8988T (cell line): Measurements from ENCODE around the gene SEMA5B.

ENCODE experiments used
- DNase-seq: peaks from one replicate; pipeline ENCODE4 v3.0.0; 2011

The SEMA5B gene

GRCh38 chr3:123025642-123026521 lies 1.7 kb downstream of the SEMA5B start:
- DNase-seq: no peak

- no peak for DNase-seq
Measured at GRCh38 chr3:123024056-123024455, 3.5 kb downstream of the SEMA5B start.

GRCh38 chr3:123021996-123022510 lies 5.5 kb downstream of the SEMA5B start:
- no peak for DNase-seq

- DNase-seq: no peak
Measured at GRCh38 chr3:123021388-123021787, 6.2 kb downstream of the SEMA5B start.

GRCh38 chr3:123020709-123021108 lies 6.9 kb downstream of the SEMA5B start:
- no peak for DNase-seq

DNA sequence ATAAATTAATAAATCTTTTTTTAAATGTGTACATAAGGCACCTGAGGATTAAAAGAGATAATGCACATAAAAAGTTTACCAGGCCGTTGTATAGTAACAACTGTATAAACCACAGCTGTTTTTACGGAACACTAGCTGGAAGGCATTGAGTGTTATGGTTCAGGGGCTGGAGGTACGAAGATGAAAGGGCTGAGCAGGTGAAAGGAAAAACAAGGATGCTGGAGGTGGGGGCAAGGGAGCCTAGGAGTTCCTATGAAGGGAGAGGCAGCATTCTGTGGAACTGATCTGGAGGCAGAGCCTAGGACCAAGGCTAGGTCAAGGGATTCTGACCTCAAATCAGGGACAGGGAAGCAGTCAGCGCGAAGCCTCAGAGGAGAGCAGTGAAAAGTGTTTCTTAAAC lies 8.0 kb downstream of the SEMA5B start:
- no peak for DNase-seq

DNA sequence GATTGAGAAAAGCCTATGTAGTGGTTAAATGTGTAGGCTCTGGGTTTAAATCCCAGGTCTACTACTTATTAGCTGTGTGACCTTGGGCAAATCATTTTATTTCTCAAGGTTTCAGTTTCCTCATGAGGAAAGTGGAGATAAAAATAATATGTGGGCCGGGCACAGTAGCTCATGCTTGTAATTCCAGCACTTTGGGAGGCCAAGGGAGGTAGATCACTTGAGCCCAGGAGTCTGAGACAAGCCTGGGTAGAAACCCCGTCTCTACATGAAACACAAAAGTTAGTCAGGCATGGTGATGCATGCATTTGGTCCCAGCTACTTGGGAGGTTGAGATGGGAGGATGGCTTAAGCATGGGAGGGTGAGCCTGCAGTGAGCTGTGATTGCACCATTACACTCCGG lies 8.4 kb downstream of the SEMA5B start:
- no peak for DNase-seq

DNA sequence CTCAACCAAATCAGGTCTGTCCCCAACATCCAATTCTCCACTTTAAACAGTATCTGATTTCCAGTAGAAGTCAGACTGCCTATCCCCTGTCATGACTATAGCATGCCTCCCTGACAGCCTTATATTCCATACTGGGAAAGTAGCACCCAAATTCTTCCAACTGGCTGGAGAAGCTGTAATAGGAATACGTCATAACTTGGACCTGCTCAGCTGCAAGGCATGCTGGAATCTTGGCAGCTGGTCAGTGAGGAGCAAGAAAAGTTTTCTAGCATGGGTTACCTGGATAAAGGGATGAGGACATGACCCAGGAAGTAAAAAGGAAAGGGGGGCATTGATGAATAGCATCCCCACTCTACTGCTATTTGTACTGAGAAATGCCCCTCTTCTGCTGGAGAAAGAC lies 8.9 kb downstream of the SEMA5B start:
- DNase-seq: no peak

GRCh38 chr3:123015596-123015995 lies 12.0 kb downstream of the SEMA5B start:
- DNase-seq: no peak

DNA sequence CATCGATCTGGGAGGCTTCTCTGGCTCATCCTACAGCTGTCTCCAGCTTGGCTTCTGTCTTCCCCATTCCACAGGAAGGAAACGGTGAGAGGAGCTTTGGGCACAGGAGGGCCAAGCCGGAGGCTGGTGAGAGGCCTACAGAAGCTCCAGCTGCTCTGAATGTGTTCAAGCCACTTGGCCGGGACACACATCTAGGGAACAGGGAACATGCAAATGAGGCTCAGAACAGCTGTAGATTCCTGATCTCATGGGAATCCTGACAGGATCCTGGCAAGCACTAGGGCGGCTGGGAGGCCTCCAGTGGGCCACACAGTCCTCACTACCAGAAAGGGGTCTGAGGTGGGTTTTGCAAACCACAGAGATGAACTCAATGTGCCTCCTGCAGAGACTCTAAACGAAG lies 13.7 kb downstream of the SEMA5B start:
- no peak for DNase-seq

GRCh38 chr3:123012652-123013051 lies 14.9 kb downstream of the SEMA5B start:
- no peak for DNase-seq

DNA sequence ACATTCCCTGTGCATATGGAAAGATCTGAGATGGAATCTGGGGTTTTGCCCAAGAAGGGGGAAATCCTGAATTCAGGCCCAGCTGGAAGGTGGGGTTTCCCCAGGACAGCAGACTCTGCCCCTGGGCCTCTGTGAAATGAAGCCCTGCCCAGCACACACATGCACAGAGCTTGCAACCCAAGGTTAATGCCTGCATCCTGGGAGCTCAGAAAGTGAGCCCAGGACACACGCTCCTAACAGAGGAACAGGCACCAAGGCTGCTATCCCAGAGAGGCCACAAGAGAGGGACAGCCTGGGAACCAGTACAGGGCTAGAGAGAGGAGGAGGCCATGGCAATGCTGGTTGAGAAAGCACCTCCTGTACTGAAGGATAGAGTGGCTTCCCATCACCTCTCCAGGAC lies 16.1 kb downstream of the SEMA5B start:
- DNase-seq: no peak

- DNase-seq: no peak
Measured at GRCh38 chr3:123008840-123009239, 18.7 kb downstream of the SEMA5B start.

DNA sequence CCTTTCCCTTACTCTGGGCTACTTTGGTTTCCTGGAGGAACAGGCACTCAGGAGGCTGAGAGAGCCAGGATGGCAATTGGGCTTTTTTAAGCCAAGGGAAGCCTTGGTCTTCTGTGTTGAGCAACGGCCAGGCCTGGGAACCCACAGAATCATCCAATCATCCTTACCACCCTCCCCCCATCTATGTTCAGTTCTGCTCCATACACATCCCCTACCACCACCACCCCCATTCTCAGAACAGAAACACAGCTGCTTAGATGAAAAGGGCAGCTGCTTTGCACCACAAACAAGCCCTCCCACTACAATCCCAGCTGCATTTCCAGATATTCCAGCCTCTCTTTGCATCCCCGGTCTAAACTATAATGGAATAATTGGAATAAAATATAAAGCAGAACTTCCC lies 21.0 kb downstream of the SEMA5B start:
- DNase-seq: no peak

- no peak for DNase-seq
Measured at GRCh38 chr3:123005291-123005690, 22.3 kb downstream of the SEMA5B start.

DNA sequence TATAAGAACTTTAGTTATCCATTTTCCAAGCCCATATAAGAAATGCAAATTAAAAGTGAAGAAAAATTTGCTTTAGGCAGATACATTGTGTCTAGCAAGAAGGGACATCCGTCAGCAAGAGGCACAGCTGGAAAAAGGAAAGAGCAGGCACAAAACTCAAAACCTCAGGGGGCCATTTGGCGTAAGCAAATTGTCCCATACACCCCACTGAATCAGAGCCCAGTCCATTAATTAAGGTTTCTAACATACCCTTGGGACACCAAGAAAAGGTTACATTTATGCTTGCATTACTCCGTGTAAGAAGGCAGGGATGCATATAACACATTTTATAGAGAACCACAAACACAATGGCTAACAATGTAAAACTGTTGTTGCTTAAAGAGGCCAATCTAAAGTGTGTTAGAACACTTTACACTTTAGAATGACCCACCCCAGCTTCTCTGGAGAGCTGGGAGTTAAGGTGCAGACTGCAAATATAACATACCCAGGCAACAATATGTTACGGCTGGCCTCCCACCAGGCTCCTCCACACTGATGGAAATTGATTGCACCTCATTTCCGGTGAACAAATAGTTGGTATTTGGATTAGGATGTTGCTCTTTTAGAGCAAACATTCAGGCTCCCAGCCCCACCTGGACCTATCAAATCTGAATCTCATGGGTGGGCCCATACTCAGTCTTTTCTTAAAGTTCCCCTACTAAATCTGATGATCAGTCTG lies 23.2 kb downstream of the SEMA5B start:
- DNase-seq: no peak

DNA sequence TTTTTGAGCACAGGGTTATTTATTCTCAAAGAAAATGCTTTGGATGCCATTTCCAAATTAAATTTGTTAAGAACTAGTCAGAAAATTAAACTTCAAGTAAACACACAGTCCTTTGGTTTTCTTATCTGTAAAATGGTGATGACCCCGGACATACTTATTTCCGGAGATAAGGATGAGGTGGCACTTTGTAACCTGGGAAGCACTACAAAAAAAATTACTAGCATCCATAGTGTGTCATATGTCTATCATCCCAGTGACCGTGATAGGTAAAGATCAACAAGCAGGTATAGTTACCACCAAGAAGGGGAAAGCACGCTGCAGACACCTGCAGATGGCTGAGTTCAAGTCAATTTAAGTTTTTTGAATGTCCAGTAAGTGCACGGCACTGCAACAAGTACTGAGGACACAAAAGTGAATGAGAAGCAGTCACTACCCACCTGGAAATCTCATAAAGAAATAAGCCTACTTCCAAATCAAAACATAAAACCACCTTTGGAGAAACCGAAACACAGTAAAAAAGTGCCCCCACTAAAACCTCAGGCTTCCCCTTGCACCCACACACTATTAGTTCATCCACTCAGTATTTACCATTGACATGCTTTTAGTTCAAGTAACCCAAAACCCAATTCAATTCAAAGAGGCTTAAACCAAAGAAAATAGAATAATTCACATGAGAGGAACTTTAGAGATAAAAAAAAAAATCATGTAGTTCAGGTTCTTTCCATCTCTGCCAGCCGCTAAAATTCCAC lies 24.6 kb downstream of the SEMA5B start:
- DNase-seq: no peak

GRCh38 chr3:123002100-123002748 lies 25.3 kb downstream of the SEMA5B start:
- no peak for DNase-seq

DNA sequence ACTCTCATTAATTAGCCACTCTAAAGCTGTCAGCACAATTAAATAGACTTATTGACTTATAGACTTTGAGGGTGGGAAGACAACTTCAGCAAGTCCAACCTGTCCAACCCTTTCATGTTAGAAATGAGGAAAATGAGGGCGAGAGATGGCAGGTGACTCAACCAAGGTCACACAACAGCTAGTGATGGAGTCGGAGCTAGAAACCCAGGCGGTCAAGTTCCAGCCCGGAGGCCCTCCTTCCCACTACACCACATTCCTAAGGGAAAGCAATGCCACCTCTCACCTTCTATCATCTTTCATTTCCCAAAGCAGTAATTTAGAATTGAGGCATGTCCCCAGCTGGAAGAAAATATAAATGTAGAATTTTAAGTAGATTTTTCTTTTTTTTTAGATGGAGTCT lies 28.7 kb downstream of the SEMA5B start:
- no peak for DNase-seq

GRCh38 chr3:122998206-122998605 lies 29.4 kb downstream of the SEMA5B start:
- no peak for DNase-seq

DNA sequence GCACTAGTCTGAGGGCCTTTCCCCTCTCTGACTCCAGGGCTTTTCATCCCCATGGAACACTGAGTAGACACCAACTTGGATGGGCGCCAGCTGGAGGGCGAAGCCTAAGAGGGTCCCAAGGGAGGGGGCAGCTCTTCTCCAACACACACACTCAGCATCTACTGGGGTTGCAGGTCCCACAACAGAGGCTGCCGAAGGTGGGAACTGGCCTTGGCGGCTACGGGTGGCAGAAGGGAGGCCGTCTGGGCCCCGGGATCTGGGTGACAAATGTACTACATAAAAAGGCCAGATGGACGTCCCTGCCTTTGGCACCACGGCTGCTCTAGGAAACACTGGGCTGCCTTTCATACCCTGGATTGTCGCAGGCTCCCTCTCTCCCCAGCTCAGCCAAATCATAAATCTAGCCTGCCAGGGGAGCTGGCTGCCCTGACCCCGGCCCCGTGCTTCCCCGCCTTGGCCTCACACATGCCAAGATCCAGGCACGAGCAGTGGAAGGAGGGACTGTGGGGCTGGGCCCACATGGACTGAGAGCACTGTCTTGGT lies 31.5 kb downstream of the SEMA5B start:
- DNase-seq: no peak

GRCh38 chr3:122994954-122995353 lies 32.6 kb downstream of the SEMA5B start:
- DNase-seq: no peak
